Brain microvascular endothelial cell (primary cell): ENCODE measurements around the gene JARID2.

ENCODE experiments used
- DNase-seq: peaks from one replicate; pipeline ENCODE4 v3.0.0-alpha.2; 2020
- H3K27ac ChIP-seq: fragments of 250-450 bp; sonication (Bioruptor Pico); 2 replicates; pipeline ENCODE4 v1.5.1; 2020; ENCODE audit warnings: mild to moderate bottlenecking, moderate library complexity
- H3K27me3 ChIP-seq: fragments of 250-450 bp; sonication (Bioruptor Pico); replicated peaks from 2 replicates; pipeline ENCODE4 v1.5.1; 2020; ENCODE audit warnings: mild to moderate bottlenecking
- H3K36me3 ChIP-seq: fragments of 250-450 bp; sonication (Bioruptor Pico); replicated peaks from 2 replicates; pipeline ENCODE4 v1.5.1; 2020; ENCODE audit warnings: mild to moderate bottlenecking
- H3K4me3 ChIP-seq: 2 replicates; pipeline ENCODE4 v1.5.1; 2011; ENCODE audit warnings: low read depth, mild to moderate bottlenecking, control low read depth, low read length, moderate library complexity
- CTCF ChIP-seq: IDR thresholded peaks from 2 replicates; pipeline ENCODE4 v1.5.1; 2011; ENCODE audit warnings: low read depth, mild to moderate bottlenecking, moderate library complexity, low read length, control low read depth, inconsistent platforms; ENCODE audit errors: missing control alignments
- in situ Hi-C: cut with HindIII; loops from 2 replicates; pipeline ENCODE4 v1.10.0; 2017; ENCODE audit warnings: low sequenced_read_pairs, low pct_ligation_motif_present

The JARID2 gene

GRCh38 chr6:15504581-15505350 lies 258.9 kb downstream of the JARID2 start:
- Histone ChIP-seq H3K27me3 (no peaks in the 10 kb centered on the region), H3K4me3 (peak overlapping the region; percentile 32), H3K27ac (peak overlapping the region; percentile 74), H3K36me3 (peaks cover 7% of the 10 kb centered on the region)
- TF ChIP-seq CTCF: peak; percentile 24
- in situ Hi-C loops: no loop called here
- peak; percentile 94 for DNase-seq

- Histone ChIP-seq H3K27ac (peak overlapping the region; percentile 74), H3K36me3 (peaks cover 7% of the 10 kb centered on the region), H3K27me3 (no peaks in the 10 kb centered on the region)
These were observed 259.6 kb downstream of the JARID2 start for GRCh38 chr6:15505463-15505918.

GRCh38 chr6:15506066-15506465 lies 260.2 kb downstream of the JARID2 start:
- no peaks in the 10 kb centered on the region for H3K27me3 ChIP-seq
- no peak overlapping the region for H3K4me3 ChIP-seq
- H3K36me3 ChIP-seq: peaks cover 6% of the 10 kb centered on the region
- H3K27ac ChIP-seq: no peak overlapping the region
- no peak for DNase-seq
- TF ChIP-seq CTCF: no peak
- in situ Hi-C loops: no loop called here

More at GRCh38 chr6:15505463-15505918, 259.6 kb downstream of the JARID2 start:
- H3K4me3 ChIP-seq: peak overlapping the region; percentile 32
- TF ChIP-seq CTCF: no peak
- no peak for DNase-seq
- in situ Hi-C loops: no loop called here

- TF ChIP-seq CTCF: no peak
- in situ Hi-C loops: no loop called here
- Histone ChIP-seq H3K4me3 (no peak overlapping the region), H3K36me3 (peaks cover 9% of the 10 kb centered on the region), H3K27me3 (no peaks in the 10 kb centered on the region), H3K27ac (no peak overlapping the region)
- DNase-seq: no peak
These were observed 261.4 kb downstream of the JARID2 start for GRCh38 chr6:15507221-15507620.

GRCh38 chr6:15507746-15508145 lies 261.9 kb downstream of the JARID2 start:
- Histone ChIP-seq H3K27me3 (no peaks in the 10 kb centered on the region), H3K27ac (no peak overlapping the region), H3K4me3 (no peak overlapping the region), H3K36me3 (peaks cover 9% of the 10 kb centered on the region)
- in situ Hi-C loops: no loop called here
- TF ChIP-seq CTCF: no peak
- no peak for DNase-seq
